Gastroesophageal sphincter (tissue), 3 donors: ENCODE data around the gene PUM1.

Source experiments
- POLR2A ChIP-seq, 2 donors: fragments of 450-650 bp; IDR thresholded peaks; one replicate each; pipeline ENCODE4 v1.6.1; 2017; ENCODE audit warnings: antibody characterized with exemption in 2 of 2, mild to moderate bottlenecking in 2 of 2, moderate library complexity in 1 of 2
- TF ChIP-seq, protein P1 (sequence below), 4 experiments: fragments of 200-600 bp in 2 of 4; fragments of 450-650 bp in 2 of 4; sonication (generic) in 1 of 4; IDR thresholded peaks; one replicate each; pipeline ENCODE4 v1.5.1; 2017 to 2019; ENCODE audit warnings: antibody characterized with exemption in 4 of 4, mild to moderate bottlenecking in 2 of 4, moderate library complexity in 2 of 4

- TF ChIP-seq, protein P1, sequence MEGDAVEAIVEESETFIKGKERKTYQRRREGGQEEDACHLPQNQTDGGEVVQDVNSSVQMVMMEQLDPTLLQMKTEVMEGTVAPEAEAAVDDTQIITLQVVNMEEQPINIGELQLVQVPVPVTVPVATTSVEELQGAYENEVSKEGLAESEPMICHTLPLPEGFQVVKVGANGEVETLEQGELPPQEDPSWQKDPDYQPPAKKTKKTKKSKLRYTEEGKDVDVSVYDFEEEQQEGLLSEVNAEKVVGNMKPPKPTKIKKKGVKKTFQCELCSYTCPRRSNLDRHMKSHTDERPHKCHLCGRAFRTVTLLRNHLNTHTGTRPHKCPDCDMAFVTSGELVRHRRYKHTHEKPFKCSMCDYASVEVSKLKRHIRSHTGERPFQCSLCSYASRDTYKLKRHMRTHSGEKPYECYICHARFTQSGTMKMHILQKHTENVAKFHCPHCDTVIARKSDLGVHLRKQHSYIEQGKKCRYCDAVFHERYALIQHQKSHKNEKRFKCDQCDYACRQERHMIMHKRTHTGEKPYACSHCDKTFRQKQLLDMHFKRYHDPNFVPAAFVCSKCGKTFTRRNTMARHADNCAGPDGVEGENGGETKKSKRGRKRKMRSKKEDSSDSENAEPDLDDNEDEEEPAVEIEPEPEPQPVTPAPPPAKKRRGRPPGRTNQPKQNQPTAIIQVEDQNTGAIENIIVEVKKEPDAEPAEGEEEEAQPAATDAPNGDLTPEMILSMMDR (IDR thresholded peaks at IDR 0.05): no peak
- TF ChIP-seq POLR2A (IDR thresholded peaks at IDR 0.05): no peak
These were observed 136.8 kb downstream of the PUM1 start for GRCh38 chr1:30928789-30929134.
